ENCODE results near the gene CXCL13. TPM values are rescaled to one million over a fixed set of nuclear protein-coding genes. Genes with fewer than 3 reads are reported as not detected.

CXCL13 gene
- total RNA-seq, 1 experiment from 2014 or later, result not detected

DNA sequence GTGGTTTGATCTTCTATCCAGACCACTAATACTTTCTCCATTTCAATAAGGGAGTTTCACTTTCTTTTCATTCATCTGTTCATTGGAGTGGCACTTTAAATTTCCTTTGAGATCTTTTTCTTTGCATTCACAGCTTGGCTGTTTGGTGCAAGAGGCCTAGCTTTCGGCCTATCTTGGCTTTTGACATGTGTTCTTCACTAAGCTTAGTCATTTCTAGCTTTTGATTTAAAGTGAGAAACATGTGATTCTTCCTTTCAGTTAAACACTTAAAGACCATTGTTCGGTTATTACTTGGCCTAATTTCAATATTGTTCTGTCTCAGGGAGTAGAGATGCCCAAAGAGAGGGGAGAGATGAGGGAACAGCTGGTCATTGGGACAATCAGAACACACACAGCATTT is 24.3 kb downstream of the CXCL13 start:
- DNase-seq, result no peak
- no peaks in the 10 kb centered on the region for H3K79me2 ChIP-seq (ENCODE audit: low read depth)
- no peak overlapping the region for H2AFZ ChIP-seq
- TF ChIP-seq, protein P1, sequence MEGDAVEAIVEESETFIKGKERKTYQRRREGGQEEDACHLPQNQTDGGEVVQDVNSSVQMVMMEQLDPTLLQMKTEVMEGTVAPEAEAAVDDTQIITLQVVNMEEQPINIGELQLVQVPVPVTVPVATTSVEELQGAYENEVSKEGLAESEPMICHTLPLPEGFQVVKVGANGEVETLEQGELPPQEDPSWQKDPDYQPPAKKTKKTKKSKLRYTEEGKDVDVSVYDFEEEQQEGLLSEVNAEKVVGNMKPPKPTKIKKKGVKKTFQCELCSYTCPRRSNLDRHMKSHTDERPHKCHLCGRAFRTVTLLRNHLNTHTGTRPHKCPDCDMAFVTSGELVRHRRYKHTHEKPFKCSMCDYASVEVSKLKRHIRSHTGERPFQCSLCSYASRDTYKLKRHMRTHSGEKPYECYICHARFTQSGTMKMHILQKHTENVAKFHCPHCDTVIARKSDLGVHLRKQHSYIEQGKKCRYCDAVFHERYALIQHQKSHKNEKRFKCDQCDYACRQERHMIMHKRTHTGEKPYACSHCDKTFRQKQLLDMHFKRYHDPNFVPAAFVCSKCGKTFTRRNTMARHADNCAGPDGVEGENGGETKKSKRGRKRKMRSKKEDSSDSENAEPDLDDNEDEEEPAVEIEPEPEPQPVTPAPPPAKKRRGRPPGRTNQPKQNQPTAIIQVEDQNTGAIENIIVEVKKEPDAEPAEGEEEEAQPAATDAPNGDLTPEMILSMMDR (conservative IDR thresholded peaks at IDR 0.05), result no peak
- no peak for TF ChIP-seq EZH2 (IDR thresholded peaks at IDR 0.05; ENCODE audit: low read depth)
- intact Hi-C loops (cut with micrococcal nuclease; ENCODE audit: unreplicated experiment), result no loop called here
- CTCF ChIA-PET, result no interaction called here
- H3K4me1 ChIP-seq (replicated peaks; ENCODE audit: insufficient read depth), result no peaks in the 10 kb centered on the region
- H3K4me3 ChIP-seq, result no peak overlapping the region
- no peaks in the 10 kb centered on the region for H3K27me3 ChIP-seq (ENCODE audit: insufficient read depth, low read depth)
- BruUV-seq (replicated peaks), result no TSS peak
- no peaks in the 10 kb centered on the region for H3K36me3 ChIP-seq (ENCODE audit: low read depth)
- H3K9me3 ChIP-seq (ENCODE audit: insufficient read depth, low read depth), result no peaks in the 10 kb centered on the region
- H3K4me2 ChIP-seq, result no peak overlapping the region
- no peaks in the 10 kb centered on the region for H4K20me1 ChIP-seq (ENCODE audit: insufficient read depth)
- H3K9me2 ChIP-seq (ENCODE audit: insufficient read depth), result no peaks in the 10 kb centered on the region
- H3F3A ChIP-seq (ENCODE audit: insufficient read depth, low read depth), result no peaks in the 10 kb centered on the region
- H3K27ac ChIP-seq, result no peak overlapping the region
- POLR2A ChIA-PET (ENCODE audit: unreplicated experiment), result no interaction called here

DNA sequence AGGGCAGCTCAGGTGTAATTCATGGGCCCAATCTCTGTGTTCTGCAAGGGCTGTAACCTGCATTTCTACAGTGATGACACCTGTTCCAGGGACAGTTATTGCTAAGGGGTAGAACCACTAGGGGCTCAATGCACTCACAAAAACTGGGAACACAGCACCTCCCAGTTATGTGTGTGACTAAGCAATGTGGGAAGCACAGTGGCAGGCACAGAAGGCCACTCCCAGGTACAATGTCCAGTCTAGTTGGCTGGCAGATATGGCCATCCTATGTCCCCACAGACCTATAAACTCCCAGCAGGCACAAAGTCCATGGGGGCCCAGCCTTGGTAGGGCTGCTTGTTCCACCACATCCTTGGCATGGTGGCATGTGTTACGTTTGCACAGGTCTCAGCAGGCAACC is 25.7 kb downstream of the CXCL13 start:
- no peaks in the 10 kb centered on the region for H3K36me3 ChIP-seq (ENCODE audit: low read depth)
- no peak for DNase-seq
- no peak overlapping the region for H3K27ac ChIP-seq
- no peaks in the 10 kb centered on the region for H3K9me2 ChIP-seq (ENCODE audit: insufficient read depth)
- H3K4me1 ChIP-seq (replicated peaks; ENCODE audit: insufficient read depth), result no peaks in the 10 kb centered on the region
- ChIA-PET CTCF (no interaction called here), POLR2A (ENCODE audit: unreplicated experiment) (no interaction called here)
- intact Hi-C loops (cut with micrococcal nuclease; ENCODE audit: unreplicated experiment), result no loop called here
- no peaks in the 10 kb centered on the region for H3F3A ChIP-seq (ENCODE audit: insufficient read depth, low read depth)
- no peak overlapping the region for H3K4me2 ChIP-seq
- H3K9me3 ChIP-seq (ENCODE audit: insufficient read depth, low read depth), result no peaks in the 10 kb centered on the region
- H2AFZ ChIP-seq, result no peak overlapping the region
- H3K27me3 ChIP-seq (ENCODE audit: insufficient read depth, low read depth), result no peaks in the 10 kb centered on the region
- no TSS peak for BruUV-seq (replicated peaks)
- H3K4me3 ChIP-seq, result no peak overlapping the region
- no peak for TF ChIP-seq EZH2 (IDR thresholded peaks at IDR 0.05; ENCODE audit: low read depth)
- TF ChIP-seq, protein P1 (conservative IDR thresholded peaks at IDR 0.05), result no peak
- H4K20me1 ChIP-seq (ENCODE audit: insufficient read depth), result no peaks in the 10 kb centered on the region
- H3K79me2 ChIP-seq (ENCODE audit: low read depth), result no peaks in the 10 kb centered on the region

DNA sequence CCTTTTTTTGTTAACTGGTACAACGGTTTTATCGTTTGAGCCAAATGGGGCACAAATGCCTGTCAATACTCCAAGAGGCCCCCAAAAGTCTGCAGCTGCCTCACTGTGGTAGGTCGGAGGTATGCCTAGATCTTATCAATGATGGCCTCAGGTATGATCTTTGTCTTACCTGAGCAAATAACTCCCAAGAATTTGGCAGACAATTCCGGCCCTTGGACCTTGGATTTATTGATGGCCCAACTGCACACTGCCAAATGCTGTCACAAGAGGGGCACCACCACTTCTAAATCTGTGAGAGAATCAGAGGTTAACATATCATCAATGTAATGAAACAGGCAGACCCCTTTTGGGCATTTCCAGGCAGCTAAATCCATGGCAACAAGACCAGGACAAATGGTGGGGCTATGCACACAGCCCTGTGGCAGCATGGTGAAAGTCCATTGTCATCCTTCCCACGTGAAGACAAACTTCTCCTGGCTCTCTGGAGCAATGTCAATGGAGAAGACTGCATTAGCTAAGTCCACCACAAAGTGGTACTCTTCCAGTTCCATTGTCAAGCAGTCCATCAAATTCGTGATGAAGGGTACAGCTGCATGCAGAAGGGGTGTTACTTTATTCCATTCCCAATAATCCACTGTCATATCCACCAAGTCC is 28.6 kb downstream of the CXCL13 start:
- Histone ChIP-seq H3F3A (ENCODE audit: insufficient read depth, low read depth) (no peaks in the 10 kb centered on the region), H3K9me2 (ENCODE audit: insufficient read depth) (no peaks in the 10 kb centered on the region), H3K4me3 (no peak overlapping the region), H3K4me2 (no peak overlapping the region), H4K20me1 (ENCODE audit: insufficient read depth) (no peaks in the 10 kb centered on the region), H3K4me1 (replicated peaks; ENCODE audit: insufficient read depth) (no peaks in the 10 kb centered on the region; the same call in 1 of the 2 replicates), H3K27ac (no peak overlapping the region), H3K79me2 (ENCODE audit: low read depth) (no peaks in the 10 kb centered on the region), H2AFZ (no peak overlapping the region), H3K27me3 (ENCODE audit: insufficient read depth, low read depth) (no peaks in the 10 kb centered on the region), H3K36me3 (ENCODE audit: low read depth) (no peaks in the 10 kb centered on the region), H3K9me3 (ENCODE audit: insufficient read depth, low read depth) (no peaks in the 10 kb centered on the region)
- POLR2A ChIA-PET (ENCODE audit: unreplicated experiment), result no interaction called here
- intact Hi-C loops (cut with micrococcal nuclease; ENCODE audit: unreplicated experiment), result no loop called here
- CTCF ChIA-PET, result no interaction called here
- no TSS peak for BruUV-seq (replicated peaks)
- DNase-seq, result no peak
- TF ChIP-seq EZH2 (IDR thresholded peaks at IDR 0.05; ENCODE audit: low read depth), result no peak
- TF ChIP-seq, protein P1 (conservative IDR thresholded peaks at IDR 0.05), result no peak

Measured in PC-9 (cell line).